ENCODE results near the gene RGN. TPM values are rescaled to one million over a fixed set of nuclear protein-coding genes. Genes with fewer than 3 reads are reported as not detected.
"Not testable (repeated sequence)": the region's sequence is repeated elsewhere in the genome, so short reads cannot be mapped to it uniquely, and the experiment has no call there.

RGN gene
- total RNA-seq (2014; rRNA removed; shearing (Covaris generic)), result not detected in 2 replicates

GRCh38 chrX:47078129-47079043, at the start of gene RGN:
RGN (plus strand) TSS chrX:47078443; CDS start chrX:47081145, 2,702 bp downstream.
- DNase-seq (ENCODE audit: low spot score), result no peak

DNA sequence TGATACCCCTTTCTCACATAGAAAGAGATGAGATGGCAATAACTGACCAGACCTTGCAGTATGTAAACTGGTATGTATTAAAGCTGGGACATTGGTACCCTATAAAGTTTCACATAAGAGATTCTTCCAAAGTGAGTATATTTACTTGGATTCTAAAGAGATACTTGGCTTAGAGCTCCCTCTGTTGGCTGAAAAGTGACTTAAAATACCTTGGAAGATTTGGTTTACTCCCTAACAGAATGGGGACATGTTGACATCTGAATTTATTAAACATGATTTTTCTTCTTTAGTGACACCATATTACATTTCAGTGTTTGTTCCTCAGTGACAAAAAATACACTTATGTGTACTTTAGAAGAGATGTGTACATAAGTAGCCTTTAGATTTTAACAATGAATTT, 47.9 kb upstream of the RGN start:
- DNase-seq (ENCODE audit: low spot score), result peak; percentile 28

- no peak for DNase-seq (ENCODE audit: low spot score)
These were observed 30.3 kb upstream of the RGN start for GRCh38 chrX:47047989-47048388.

DNA sequence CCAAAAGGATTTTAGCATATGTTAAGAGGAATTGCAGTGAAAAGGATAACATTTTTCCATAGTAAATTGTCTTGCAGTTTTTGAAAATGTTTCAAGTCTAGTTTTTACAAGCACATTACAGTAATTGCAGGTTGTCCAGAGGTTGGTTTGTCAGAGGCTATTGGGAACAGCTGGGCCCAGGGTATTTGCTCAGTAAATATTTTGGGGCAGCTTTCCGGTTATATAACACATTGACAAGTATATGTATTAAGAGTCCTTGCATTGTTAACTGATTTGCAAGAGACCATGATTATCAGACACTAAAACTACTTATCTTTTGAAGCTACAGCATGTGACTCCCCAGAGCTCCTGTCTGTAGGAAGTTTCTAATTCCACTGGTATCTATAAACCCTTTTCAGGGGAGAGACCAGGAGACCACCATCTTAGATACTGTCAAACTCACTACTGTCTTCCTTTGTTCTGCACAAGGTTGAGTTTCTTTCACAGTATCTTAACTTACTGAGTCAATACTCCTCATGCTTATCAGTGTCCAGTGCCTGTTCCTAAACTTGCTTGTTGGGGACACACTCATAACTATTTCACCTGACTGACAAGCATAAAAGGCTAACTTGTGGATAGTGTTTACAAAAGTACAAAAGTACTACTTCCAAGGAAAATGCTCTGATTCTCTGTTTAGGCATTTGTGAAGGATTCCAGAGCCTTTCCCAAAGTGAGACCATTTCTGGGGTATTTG, 18.9 kb upstream of the RGN start:
- no peak for DNase-seq (ENCODE audit: low spot score)

GRCh38 chrX:47060708-47061107, 17.5 kb upstream of the RGN start:
- no peak for DNase-seq (ENCODE audit: low spot score)

- DNase-seq (ENCODE audit: low spot score), result no peak
These were observed 16.9 kb upstream of the RGN start for GRCh38 chrX:47061238-47061919.

GRCh38 chrX:47063179-47063578, 15.1 kb upstream of the RGN start:
- no peak for DNase-seq (ENCODE audit: low spot score)

- DNase-seq (ENCODE audit: low spot score), result no peak
These were observed 10.0 kb upstream of the RGN start for GRCh38 chrX:47068214-47068613.

GRCh38 chrX:47068720-47069119, 9.5 kb upstream of the RGN start:
- no peak for DNase-seq (ENCODE audit: low spot score)

DNA sequence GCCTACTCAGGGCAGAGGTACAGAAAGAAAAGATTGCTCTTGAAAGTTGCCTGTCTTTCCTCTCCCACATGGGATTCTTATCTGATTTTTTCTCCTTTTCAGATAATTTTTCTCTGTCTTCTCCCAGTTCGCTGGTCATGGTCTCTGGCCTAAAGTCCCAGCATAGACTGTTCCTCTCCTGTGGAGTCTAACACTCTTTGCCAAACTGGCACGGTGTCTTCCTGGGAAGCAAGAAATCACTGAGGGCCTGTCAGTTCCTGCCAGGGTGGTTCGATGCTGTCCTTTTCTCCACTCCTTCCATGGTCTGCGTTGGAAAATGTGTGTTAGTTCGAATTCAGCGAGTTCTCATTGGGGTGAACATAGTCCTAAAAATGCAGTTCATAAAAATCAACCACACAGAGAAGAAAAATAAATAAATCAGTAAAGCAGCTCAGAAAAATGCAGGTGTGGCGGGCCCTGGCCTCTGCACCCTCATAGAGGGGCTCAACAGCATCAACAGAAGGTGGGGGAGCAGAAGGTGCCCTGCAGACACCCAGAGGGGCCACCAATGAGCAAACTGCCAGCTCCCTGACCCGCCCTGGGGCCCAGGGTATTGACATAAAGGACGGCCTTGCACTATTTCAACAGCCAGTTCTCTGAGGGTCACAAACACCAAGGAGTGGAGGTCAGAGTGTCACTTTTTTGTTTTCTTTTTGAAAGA, 2.1 kb downstream of the RGN start:
- no peak for DNase-seq (ENCODE audit: low spot score)

DNA sequence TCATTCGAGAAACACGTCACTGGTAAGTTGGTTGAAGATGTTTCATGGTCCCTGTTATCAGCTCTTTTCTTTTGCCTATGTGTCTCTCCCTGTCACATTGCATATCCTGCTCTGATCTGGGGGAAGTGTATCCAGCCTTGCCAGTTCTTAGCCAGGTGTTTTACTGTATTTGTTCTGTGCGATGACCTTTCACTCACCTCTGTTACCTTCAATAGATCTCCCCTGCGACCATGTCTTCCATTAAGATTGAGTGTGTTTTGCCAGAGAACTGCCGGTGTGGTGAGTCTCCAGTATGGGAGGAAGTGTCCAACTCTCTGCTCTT, 2.6 kb downstream of the RGN start:
- no peak for DNase-seq (ENCODE audit: low spot score)

- DNase-seq (ENCODE audit: low spot score), result no peak
These were observed 13.0 kb downstream of the RGN start for GRCh38 chrX:47091149-47091775.

GRCh38 chrX:47093248-47093647, 15.0 kb downstream of the RGN start:
- no peak for DNase-seq (ENCODE audit: low spot score)

GRCh38 chrX:47093860-47094259, 15.6 kb downstream of the RGN start:
- no peak for DNase-seq (ENCODE audit: low spot score)

DNA sequence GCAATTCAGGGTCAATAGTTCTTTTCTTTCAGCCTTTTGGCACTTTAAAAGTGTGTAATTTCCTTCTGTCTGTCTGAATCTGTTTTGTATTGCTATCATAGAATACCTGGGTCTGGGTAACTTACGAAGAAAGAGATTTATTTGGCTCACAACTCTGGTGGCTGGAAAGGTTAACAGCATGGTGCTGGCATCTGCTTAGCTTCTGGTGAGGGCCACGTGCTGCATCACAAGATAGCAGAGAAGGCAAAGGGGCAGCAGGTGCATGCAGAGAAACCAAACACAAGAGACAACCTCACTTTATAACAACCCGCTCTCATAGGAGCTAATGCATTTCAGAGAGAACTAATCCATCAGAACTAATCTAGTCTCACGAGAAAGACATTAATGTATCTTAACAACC, 18.8 kb downstream of the RGN start:
- DNase-seq (ENCODE audit: low spot score), result no peak

- no peak for DNase-seq (ENCODE audit: low spot score)
These were observed 20.3 kb downstream of the RGN start for GRCh38 chrX:47098338-47099094.

DNA sequence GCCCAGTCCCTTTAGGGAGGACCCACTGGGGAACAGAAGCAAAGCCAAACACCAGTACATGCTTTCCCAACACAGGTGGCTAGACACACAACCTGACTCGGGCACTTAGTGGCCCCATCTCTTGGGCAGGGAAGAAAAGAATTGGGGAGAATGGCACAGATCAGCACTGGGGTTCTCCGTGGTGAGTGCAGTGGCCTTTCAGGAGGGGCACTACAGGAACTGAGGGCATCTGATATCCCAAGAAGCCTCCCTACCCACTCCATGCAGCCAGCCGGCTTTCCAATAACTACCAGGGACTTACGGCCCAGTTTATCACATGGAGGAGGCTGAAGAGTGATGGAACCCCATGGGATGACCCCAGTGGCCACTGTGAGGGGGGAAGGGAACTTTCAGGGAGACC, 23.0 kb downstream of the RGN start:
- DNase-seq (ENCODE audit: low spot score), result no peak

- not testable (repeated sequence) for DNase-seq (ENCODE audit: low spot score)
These were observed 32.8 kb downstream of the RGN start for GRCh38 chrX:47110936-47111615.

GRCh38 chrX:47112316-47112954, 34.2 kb downstream of the RGN start:
- DNase-seq (ENCODE audit: low spot score), result no peak

All from H4 (cell line).